Adipocyte (in vitro differentiated cells): ENCODE data around the gene ZBTB16.
A peak's percentile ranks its signal among the peaks of the same experiment; 100 is the strongest.

Experiments
- DNase-seq: peaks from one replicate; pipeline ENCODE4 v3.0.0-alpha.2; 2015; ENCODE audit warnings: low read depth
- H3K27me3 ChIP-seq: replicated peaks from 2 replicates; pipeline ENCODE4 v1.7.0; 2013; ENCODE audit warnings: mild to moderate bottlenecking, low read length, moderate library complexity; ENCODE audit not compliant: control insufficient read depth, insufficient read depth
- H3K36me3 ChIP-seq: 2 replicates; pipeline ENCODE4 v1.7.0; 2013; ENCODE audit warnings: low read length, mild to moderate bottlenecking, moderate library complexity; ENCODE audit not compliant: control insufficient read depth, insufficient read depth, severe bottlenecking
- H3K4me1 ChIP-seq: 2 replicates; pipeline ENCODE4 v1.7.0; 2013; ENCODE audit warnings: mild to moderate bottlenecking, low read length, moderate library complexity; ENCODE audit not compliant: control insufficient read depth, insufficient read depth
- H3K4me3 ChIP-seq: 2 replicates; pipeline ENCODE4 v1.7.0; 2013; ENCODE audit warnings: mild to moderate bottlenecking, low read length, moderate library complexity
- H3K9ac ChIP-seq: 2 replicates; pipeline ENCODE4 v1.7.0; 2013; ENCODE audit warnings: mild to moderate bottlenecking, low read length, moderate library complexity
- H3K9me3 ChIP-seq: 2 replicates; pipeline ENCODE4 v1.7.0; 2013; ENCODE audit warnings: mild to moderate bottlenecking, low read length, moderate library complexity; ENCODE audit not compliant: control insufficient read depth

The ZBTB16 gene

DNA sequence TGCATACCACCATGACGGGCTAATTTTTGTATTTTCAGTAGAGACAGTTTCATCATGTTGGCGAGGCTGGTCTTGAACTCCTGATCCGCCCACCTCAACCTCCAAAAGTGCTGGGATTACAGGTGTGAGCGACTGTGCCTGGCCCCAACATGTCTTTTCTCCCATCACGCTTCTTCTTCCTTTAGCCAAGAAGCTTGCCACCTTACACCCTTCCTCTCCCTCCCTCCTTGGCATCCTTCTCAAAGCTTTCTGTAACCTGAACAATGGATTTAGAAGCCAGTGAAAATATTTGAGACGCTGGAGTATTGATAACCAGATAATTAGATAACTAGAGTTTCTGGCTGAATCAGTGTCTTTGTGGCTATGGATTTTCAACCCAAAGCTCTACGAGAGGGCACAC, 225.4 kb downstream of the ZBTB16 start:
- no peak overlapping the region for H3K4me3 ChIP-seq
- H3K4me1 ChIP-seq, result peaks cover 43% of the 10 kb centered on the region
- no peaks in the 10 kb centered on the region for H3K9me3 ChIP-seq
- no peaks in the 10 kb centered on the region for H3K36me3 ChIP-seq
- no peak for DNase-seq
- no peaks in the 10 kb centered on the region for H3K27me3 ChIP-seq
- H3K9ac ChIP-seq, result no peak overlapping the region

GRCh38 chr11:114285599-114285998, 226.1 kb downstream of the ZBTB16 start:
- DNase-seq, result peak; percentile 59
- no peaks in the 10 kb centered on the region for H3K36me3 ChIP-seq
- H3K27me3 ChIP-seq, result no peaks in the 10 kb centered on the region
- no peak overlapping the region for H3K4me3 ChIP-seq
- no peak overlapping the region for H3K9ac ChIP-seq
- no peaks in the 10 kb centered on the region for H3K9me3 ChIP-seq
- peaks cover 44% of the 10 kb centered on the region for H3K4me1 ChIP-seq

DNA sequence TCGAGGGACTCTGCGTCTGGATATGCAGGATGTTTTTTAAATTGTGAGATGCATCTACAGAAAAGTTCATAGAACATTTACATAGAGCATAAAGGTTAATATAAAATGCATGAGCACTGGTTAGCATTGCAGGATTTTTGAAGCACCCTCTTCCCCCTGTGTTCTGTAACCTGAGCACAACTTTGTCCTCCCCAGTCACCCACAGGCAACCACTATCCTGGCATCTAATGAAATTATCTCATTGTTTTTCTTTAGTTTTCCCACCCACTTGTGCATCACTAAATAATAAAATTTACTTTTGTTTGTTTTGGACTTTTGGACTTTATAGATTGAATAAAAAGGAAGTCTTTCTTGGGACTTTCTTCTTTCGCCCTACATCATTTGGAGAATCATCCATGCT, 226.7 kb downstream of the ZBTB16 start:
- Histone ChIP-seq H3K4me1 (peaks cover 44% of the 10 kb centered on the region), H3K9ac (no peak overlapping the region), H3K9me3 (no peaks in the 10 kb centered on the region), H3K27me3 (no peaks in the 10 kb centered on the region), H3K4me3 (no peak overlapping the region), H3K36me3 (no peaks in the 10 kb centered on the region)
- no peak for DNase-seq

GRCh38 chr11:114287154-114287553, 227.6 kb downstream of the ZBTB16 start:
- Histone ChIP-seq H3K36me3 (no peaks in the 10 kb centered on the region), H3K27me3 (no peaks in the 10 kb centered on the region), H3K9ac (no peak overlapping the region), H3K4me1 (peaks cover 45% of the 10 kb centered on the region), H3K9me3 (no peaks in the 10 kb centered on the region), H3K4me3 (no peak overlapping the region)
- DNase-seq, result no peak

DNA sequence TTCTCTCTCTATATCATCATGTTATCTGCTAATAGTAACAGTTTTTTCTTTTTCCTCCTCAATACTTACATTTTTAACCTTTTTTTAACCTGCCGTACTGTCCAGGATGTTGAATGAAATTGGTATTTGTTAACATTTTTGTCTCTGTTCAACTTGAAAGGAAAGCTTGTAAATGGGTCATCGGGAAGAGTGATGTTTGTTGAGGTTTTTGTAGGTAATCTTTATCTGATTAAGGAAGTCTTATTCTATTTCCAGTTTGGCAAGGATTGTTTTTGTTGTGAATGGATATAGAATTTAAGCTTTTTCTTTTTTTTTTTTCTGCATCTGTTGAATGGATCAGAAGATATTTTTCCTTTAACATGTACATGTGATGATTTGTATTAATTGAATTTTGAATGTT, 228.6 kb downstream of the ZBTB16 start:
- peaks cover 49% of the 10 kb centered on the region for H3K4me1 ChIP-seq
- H3K36me3 ChIP-seq, result no peaks in the 10 kb centered on the region
- no peak overlapping the region for H3K4me3 ChIP-seq
- H3K9ac ChIP-seq, result no peak overlapping the region
- H3K27me3 ChIP-seq, result no peaks in the 10 kb centered on the region
- no peaks in the 10 kb centered on the region for H3K9me3 ChIP-seq
- DNase-seq, result no peak

DNA sequence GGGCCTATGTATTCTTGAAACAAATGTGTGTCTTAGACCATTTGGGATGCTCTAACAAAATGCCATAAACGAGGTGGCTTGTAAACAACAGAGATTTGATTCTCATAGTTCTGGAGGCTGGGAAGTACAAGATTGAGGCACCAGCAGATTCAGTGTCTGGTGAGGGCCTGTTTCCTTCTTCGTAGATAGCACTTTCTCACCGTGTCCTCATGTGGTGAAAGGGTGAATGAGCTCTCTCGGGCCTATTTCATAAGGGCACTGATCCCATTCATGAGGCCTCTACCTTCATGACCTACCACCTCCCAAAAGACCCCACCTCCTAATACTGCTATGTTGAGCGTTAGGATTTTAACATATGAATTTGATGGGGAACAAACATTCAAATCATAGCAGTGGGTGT, 230.3 kb downstream of the ZBTB16 start:
- Histone ChIP-seq H3K36me3 (no peaks in the 10 kb centered on the region), H3K9me3 (no peaks in the 10 kb centered on the region), H3K9ac (peak overlapping the region; percentile 85), H3K4me3 (no peak overlapping the region), H3K4me1 (peaks cover 54% of the 10 kb centered on the region), H3K27me3 (no peaks in the 10 kb centered on the region)
- no peak for DNase-seq

DNA sequence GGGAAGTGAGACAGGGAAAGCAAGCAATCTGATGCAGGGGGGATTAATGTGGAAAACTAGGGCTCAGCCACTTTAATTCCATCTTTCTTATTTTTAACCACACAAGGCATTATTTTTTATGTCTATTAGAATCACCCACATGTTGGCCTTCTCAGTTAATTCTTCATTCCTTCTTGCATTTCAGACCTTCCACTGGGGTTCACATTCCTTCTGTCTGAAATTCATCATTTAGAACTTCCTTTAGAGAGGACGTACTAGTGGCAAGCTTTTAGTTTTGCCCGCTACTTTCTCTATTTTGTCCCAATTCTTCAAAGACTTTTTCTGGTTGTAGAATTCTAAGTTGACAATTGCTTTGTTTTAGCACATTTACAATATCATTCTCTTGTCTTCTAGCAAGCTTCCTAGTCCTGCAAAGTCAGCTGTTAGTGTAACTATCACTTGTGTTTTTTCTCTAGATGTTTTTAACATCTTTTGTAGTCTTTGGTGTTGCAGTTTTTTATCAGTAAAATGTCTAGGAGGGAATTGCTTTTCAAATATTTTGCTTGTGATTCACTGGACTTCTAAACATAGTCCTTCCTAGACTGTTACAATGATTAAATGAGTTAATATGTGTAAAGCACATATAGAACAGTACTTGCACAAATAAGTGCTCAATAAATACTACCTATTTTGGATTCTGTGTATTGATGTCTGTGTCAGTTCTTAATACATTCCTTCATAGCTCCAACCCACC, 231.2 kb downstream of the ZBTB16 start:
- H3K27me3 ChIP-seq, result no peaks in the 10 kb centered on the region
- H3K9me3 ChIP-seq, result no peaks in the 10 kb centered on the region
- H3K36me3 ChIP-seq, result no peaks in the 10 kb centered on the region
- peak overlapping the region; percentile 78 for H3K4me3 ChIP-seq
- H3K9ac ChIP-seq, result peak overlapping the region; percentile 85
- DNase-seq, result no peak
- peaks cover 49% of the 10 kb centered on the region for H3K4me1 ChIP-seq

DNA sequence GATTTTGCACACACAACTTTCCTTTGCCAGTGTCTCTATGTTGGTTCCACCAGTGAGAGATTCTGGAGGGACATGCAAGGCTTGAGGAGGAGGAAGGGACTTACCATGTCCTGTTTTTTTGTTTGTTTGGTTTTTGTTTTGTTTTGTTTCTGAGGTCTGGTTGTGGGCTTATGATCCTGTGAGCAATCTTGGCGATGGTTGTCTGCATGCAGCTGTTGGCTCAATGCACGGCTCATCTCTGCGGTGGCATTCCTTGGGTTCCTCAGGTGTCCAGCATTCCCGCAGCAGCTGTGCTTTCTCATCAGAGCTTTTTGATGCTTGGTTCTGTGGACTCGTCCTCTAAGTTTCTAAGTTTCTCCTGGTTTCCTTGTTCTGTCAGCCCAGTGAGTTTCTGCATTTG, 231.9 kb downstream of the ZBTB16 start:
- peak; percentile 55 for DNase-seq
- peak overlapping the region; percentile 78 for H3K4me3 ChIP-seq
- H3K4me1 ChIP-seq, result peaks cover 48% of the 10 kb centered on the region

DNA sequence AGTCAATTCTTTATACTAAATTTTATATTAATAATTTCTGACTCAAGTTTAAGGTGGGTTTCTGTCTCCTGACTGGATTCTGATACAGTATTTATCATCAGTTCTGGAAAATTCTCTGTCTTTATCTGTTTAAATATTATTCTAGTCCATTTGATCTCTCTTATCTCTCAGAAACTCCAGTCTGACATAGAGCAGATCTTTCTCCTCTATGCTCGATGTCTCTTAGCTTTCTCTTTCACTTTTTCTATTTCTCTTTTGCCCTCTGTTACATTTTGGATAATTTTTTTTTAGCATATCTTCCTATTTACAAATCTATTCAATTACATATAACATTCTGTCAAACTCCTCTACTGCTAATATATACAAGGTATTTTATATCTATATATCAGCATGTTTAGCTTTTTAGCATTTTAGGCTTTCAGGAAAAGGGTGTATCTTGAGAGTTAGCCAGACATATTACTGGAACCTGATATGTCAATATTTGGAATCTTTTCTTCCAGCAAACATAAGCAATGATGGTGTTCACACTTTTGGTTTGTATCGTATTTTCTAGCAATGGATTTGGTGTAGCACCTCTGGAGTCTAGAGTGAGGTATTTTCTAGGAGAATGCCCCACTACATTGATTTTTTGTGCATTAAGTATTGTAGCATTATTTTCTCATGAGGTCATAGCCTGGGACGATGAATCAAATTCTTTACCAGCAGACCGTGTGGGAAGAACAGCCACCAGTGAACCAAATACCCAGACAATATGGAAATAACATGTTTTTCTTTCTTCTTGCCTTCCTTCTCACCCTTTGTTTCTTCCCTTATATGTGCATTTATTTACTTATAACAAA, 232.6 kb downstream of the ZBTB16 start:
- H3K4me3 ChIP-seq, result peak overlapping the region; percentile 78
- DNase-seq, result peak; percentile 82
- H3K9me3 ChIP-seq, result no peaks in the 10 kb centered on the region
- H3K4me1 ChIP-seq, result peaks cover 48% of the 10 kb centered on the region
- no peaks in the 10 kb centered on the region for H3K36me3 ChIP-seq
- no peaks in the 10 kb centered on the region for H3K27me3 ChIP-seq
- peak overlapping the region; percentile 85 for H3K9ac ChIP-seq

More for the DNA sequence above, 231.9 kb downstream of the ZBTB16 start:
- no peaks in the 10 kb centered on the region for H3K9me3 ChIP-seq
- H3K36me3 ChIP-seq, result no peaks in the 10 kb centered on the region
- H3K27me3 ChIP-seq, result no peaks in the 10 kb centered on the region
- H3K9ac ChIP-seq, result peak overlapping the region; percentile 85

- H3K27me3 ChIP-seq, result no peaks in the 10 kb centered on the region
- peak overlapping the region; percentile 78 for H3K4me3 ChIP-seq
- H3K36me3 ChIP-seq, result peaks cover 5% of the 10 kb centered on the region
- peak overlapping the region; percentile 100 for H3K9ac ChIP-seq
- peaks cover 48% of the 10 kb centered on the region for H3K4me1 ChIP-seq
- no peaks in the 10 kb centered on the region for H3K9me3 ChIP-seq
- no peak for DNase-seq
These were observed 233.7 kb downstream of the ZBTB16 start for GRCh38 chr11:114293201-114293711.
